ENCODE measurements around the gene MOBP.

The MOBP gene

DNA sequence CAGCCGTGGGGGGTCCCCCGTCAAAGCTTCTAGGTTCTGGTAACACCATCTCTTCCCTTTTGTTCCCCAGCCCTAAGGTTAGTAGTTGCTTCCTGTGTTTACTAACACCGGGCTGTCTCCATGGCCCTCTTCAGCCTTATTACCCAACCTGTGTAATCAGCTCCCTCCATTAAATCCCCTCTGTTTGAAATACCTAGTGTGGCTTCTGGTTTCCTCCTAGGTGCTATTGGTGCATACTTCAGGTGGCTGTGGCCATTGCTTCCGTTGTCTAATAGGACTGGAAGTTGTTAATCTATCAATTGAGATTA, 35.3 kb downstream of the MOBP start:
- peak in 1 of 2 donors; percentile 26 for DNase-seq (ENCODE audit: low read depth in 2 of 2)
- no peak overlapping the region for H3K4me3 ChIP-seq (replicated peaks in 1 of 2; ENCODE audit: low read depth in 2 of 2, low read length in 2 of 2)
- TF ChIP-seq, protein P1, sequence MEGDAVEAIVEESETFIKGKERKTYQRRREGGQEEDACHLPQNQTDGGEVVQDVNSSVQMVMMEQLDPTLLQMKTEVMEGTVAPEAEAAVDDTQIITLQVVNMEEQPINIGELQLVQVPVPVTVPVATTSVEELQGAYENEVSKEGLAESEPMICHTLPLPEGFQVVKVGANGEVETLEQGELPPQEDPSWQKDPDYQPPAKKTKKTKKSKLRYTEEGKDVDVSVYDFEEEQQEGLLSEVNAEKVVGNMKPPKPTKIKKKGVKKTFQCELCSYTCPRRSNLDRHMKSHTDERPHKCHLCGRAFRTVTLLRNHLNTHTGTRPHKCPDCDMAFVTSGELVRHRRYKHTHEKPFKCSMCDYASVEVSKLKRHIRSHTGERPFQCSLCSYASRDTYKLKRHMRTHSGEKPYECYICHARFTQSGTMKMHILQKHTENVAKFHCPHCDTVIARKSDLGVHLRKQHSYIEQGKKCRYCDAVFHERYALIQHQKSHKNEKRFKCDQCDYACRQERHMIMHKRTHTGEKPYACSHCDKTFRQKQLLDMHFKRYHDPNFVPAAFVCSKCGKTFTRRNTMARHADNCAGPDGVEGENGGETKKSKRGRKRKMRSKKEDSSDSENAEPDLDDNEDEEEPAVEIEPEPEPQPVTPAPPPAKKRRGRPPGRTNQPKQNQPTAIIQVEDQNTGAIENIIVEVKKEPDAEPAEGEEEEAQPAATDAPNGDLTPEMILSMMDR (IDR thresholded peaks at IDR 0.05; ENCODE audit: low read depth, low read length) = no peak

GRCh38 chr3:39505866-39506742, 38.6 kb downstream of the MOBP start:
- no peak overlapping the region for H3K4me3 ChIP-seq (replicated peaks in 1 of 2; ENCODE audit: low read depth in 2 of 2, low read length in 2 of 2)
- DNase-seq (ENCODE audit: low read depth in 2 of 2) = peak; percentile 34 to 51
- TF ChIP-seq, protein P1 (IDR thresholded peaks at IDR 0.05; ENCODE audit: low read depth, low read length) = no peak

DNA sequence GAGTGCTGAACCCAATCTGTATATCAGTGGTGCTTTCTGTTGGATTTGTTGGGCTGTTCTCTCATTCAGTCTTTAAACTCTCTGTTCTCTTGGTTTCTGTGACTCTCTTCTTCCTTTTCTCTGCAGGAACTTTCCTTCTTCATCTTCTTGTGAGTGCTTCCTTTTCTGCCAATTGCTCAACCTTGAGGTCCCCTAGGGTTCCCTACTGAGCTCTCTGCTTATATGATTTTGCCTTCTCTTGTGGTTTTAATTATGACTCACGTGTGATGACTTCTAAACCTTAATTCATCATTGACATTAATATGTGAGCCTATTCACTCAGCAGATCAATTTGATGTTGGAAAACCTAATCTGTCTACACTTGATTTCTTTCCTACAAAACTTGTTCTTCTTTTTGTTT, 39.4 kb downstream of the MOBP start:
- DNase-seq (ENCODE audit: low read depth in 2 of 2) = no peak
- no peak overlapping the region for H3K4me3 ChIP-seq (replicated peaks in 1 of 2; ENCODE audit: low read depth in 2 of 2, low read length in 2 of 2)
- TF ChIP-seq, protein P1 (IDR thresholded peaks at IDR 0.05; ENCODE audit: low read depth, low read length) = no peak

- TF ChIP-seq, protein P1 (IDR thresholded peaks at IDR 0.05; ENCODE audit: low read depth, low read length) = no peak
- no peak for DNase-seq (ENCODE audit: low read depth in 2 of 2)
- H3K4me3 ChIP-seq (replicated peaks in 1 of 2; ENCODE audit: low read depth in 2 of 2, low read length in 2 of 2) = no peak overlapping the region
Measured at GRCh38 chr3:39513791-39514369, 46.4 kb downstream of the MOBP start.

DNA sequence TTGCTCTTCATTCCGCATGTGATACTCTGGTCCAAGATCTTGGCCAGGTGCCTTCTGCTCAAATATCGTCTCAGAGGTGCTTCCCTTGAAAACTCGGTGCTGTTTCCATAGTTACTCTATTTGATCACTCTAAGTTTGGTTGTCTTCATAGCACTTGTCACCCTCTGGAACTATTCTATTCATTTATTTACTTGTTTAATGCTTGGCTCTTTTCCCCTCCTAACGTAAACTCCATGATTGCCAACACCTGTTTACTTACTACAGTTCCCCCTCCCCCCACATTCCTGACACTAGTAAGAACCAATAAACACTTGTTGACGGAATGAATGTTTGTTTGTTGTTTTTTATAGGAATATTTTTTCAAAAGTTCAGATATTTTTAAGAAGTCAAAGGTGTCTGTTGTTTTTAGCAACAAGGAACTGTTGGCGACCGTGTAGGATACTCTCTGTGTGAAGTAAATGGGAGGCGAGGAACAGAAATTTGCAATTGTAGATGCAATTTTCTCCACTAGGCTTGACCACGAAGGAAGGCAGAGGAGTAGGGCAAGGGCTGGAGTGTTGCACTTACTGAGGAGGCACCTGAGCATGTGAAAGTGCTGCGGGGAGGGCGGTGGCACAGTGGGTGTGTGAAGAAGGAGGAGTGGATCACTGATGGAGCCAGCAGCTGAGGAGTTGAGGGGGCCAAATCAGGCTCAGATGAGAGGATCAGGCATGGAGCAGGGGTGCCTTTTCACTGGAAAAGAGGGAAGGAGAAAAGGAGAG, 48.4 kb downstream of the MOBP start:
- DNase-seq (ENCODE audit: low read depth in 2 of 2) = no peak
- TF ChIP-seq, protein P1 (IDR thresholded peaks at IDR 0.05; ENCODE audit: low read depth, low read length) = no peak
- H3K4me3 ChIP-seq (replicated peaks in 1 of 2; ENCODE audit: low read depth in 2 of 2, low read length in 2 of 2) = no peak overlapping the region

DNA sequence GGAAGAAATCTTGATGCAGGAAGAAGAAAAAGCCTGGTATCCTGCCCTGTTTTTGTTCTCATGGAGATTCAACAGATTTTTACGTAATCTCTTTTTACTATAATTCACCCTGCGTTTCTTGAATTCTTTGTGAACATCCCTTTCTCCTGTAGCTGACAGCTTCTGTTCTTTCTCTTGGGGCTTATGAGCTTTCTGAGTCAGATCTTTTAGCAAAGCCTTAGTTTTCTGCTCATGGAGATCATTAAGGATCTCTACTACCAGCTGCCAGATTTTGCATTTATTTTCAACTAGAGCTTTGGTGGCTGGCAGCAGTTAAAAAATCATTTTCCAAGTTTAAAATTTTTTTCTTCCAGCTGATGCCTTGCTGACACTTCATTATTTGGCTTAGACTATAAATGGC, 51.6 kb downstream of the MOBP start:
- no peak overlapping the region for H3K4me3 ChIP-seq (replicated peaks in 1 of 2; ENCODE audit: low read depth in 2 of 2, low read length in 2 of 2)
- no peak for DNase-seq (ENCODE audit: low read depth in 2 of 2)
- TF ChIP-seq, protein P1 (IDR thresholded peaks at IDR 0.05; ENCODE audit: low read depth, low read length) = no peak
